NOMO-1 treated with dmso at 0.1 percent for 144 hours (cell line): ENCODE measurements around the gene NDC80.

ENCODE experiments used
- DNase-seq: peaks from one replicate; lab custom pipeline; 2025; ENCODE audit not compliant: unreplicated experiment; lab: John Stamatoyannopoulos, UW

Gene NDC80

DNA sequence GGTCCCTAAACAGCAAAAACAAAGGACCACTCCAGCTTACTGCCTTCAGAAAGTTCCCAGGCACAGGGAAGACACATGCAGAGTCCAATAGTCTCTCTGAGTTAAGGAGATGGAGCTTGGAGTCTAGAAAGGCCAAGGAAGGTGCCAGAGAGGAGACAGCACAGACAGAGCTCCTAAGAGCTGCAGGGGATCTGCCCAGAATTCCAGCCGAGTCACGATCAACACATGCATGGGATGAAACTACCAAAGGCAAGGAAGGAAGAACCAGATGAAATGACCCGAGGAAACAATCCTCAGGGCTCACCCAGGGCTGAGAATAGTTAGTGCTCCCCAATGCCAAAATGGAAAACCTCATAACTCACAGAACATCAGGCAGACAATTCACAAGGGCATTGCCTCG is 15.5 kb upstream of the NDC80 start:
- no peak for DNase-seq

DNA sequence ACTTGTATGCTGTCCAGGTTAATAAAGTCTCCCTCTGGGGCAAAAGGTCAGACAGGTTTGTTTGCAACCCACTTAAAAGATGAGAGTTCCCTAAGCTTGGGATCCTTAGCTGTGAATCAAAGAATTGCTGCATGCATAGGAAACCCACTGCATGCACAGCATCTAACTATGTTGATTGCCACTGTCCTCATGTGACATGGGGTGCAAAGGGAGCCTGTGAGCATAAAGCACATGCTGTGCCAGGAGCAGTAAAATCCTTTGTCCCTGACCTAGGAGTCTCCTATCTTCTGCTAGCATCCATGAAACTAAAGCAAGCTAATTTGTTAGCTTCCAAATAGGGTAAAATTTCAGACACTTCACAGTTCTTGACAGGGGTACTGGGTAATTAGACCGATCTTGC is 13.8 kb upstream of the NDC80 start:
- no peak for DNase-seq

DNA sequence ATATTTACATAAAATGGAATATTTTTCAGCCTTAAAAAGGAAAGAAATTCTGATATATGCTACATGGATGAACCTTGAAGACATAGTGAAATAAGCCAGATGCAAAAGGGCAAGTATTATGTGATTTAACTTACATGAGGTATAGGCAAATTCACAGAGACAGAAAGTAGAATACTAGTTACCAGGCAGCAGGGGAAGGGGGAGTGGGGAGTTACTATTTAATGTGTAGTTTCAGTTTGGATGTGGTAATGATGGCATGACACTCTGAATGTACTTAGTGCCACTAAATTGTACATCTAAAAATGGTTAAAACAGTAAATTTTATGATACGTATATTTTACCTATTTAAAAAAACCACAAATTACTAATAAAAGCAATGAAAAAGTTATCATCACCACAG is 12.1 kb upstream of the NDC80 start:
- no peak for DNase-seq

DNA sequence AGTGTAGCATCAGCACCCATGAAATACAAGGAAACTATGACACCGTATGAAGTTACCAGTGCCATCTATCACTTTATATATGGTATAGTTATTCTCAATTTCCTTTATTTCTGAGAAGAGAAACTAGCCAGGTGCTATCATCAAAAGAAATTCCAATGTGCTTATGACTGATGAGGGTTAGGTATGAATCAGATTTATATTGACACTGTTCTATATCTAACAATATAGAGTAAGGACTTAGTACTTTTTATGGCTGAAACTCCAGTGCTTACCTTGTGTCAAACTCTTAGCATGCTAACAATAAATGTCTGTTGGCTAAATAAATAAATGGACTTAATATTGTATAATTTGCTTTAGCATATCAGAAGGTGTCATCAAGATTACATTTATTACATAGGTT is 7.0 kb upstream of the NDC80 start:
- DNase-seq = no peak

DNA sequence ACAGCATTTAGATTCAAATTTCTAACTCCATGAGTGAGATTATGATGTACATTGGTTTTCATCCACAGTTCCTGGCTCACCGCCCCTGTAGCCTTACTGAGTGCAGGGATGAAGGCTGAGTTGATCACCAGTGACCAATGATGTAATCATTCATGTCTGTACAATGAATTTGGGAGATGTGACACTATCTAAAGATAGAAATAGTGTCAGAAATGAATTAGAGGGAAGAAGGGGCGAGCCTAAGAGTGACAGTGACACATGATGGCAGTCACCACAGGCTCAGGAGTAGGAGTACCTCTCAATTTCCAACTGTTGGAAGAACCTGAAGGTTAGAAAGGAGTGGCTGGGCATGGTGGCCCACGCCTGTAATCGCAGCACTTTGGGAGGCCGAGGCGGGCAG is 3.2 kb upstream of the NDC80 start:
- DNase-seq = no peak

DNA sequence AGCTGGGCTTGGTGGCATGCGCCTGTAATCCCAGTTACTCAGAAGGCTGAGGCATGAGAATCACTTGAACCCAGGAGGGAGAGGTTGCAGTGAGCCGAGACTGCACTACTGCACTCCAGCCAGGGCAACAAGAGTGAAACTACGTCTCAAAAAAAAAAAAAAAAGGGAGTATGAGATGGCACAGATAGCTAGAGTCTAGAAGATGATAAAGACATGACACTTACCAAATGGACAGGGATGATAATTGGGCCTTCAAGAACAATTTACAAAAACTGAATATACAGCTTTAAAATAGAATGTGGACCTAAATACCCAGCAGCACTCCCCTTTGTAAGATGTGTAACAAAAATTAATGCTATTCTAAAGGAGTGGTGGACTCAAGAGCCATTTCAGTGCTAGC is 2.8 kb upstream of the NDC80 start:
- DNase-seq = no peak

DNA sequence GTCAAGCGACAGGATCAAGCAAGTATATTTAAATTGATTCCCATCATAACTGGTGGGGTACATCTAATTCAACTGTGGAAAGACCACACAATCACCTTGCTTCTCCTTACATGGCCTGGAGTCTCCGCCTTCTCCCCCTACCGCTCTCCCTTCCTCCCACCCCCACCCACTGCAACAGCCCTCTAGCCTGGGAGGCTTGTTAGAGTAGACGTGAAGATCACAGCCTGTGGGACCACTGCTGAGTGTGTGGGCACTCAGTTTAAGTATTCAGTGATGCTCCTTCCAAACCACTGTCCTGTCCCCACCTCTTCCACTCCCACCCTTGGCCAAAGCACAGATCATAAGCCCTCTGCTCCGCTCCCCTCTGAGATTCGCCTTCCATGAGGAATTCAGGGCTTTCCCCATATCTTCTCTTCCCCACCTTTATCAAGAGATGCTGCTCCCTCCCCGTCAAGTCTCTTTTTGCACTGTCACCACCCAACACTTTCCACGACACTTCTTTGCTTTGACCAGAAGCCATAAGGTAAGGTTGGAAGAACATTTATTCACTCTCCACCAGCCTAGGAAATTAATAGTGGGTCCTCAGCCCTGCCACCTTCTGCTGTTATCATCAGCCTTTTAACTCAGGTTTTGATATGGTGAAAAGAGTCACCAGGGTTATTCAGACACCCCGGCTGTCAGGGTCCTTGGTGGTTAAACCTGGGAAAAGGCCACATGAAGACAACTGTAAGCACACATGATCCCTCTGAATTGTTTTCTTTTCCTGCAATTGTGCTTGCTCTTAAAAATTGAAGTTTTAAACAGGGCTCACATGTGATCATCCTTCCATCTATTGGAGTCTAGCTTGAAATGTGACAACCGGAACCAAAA is 1.8 kb upstream of the NDC80 start:
- no peak for DNase-seq

DNA sequence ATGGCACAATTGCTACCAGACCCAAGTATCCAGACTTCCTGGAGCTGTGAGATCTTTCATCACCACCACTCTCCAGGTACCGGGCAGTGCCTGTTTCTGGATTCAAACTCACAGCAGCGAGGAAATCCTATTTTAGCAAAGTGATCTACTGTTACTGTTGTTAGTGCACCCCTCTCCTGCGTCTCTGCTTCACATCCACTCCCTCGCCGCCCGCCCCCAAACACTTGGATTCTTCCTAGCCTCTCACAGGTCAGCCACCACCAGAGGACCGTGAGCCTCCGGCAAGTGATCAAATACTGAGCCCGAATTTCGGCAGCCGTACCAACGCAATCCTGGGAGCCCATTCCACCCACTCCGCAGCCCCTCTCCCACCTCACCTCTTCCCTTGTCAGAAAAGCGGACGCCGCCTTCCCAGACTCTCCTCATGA is 571 bp upstream of the NDC80 start:
- peak; percentile 40 for DNase-seq

DNA sequence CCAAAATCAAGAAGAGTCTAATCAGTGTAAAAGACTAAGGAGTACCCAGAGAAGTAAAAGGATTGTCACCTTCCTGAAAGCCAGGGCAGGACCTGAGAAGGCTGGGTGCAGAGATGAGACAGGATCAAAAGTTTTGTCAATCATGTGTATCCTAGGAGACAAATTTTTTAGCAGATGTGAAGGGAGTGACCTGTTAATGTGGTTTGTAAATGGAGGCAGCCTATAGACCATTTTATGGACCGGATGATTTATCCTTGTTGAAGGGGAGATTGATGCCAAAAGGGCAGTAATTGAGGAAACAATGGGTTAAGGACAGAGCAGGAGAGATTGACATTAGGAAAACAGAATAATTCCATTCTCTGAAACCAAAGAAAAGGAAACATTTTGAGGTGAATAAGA is 813 bp downstream of the NDC80 start:
- no peak for DNase-seq

DNA sequence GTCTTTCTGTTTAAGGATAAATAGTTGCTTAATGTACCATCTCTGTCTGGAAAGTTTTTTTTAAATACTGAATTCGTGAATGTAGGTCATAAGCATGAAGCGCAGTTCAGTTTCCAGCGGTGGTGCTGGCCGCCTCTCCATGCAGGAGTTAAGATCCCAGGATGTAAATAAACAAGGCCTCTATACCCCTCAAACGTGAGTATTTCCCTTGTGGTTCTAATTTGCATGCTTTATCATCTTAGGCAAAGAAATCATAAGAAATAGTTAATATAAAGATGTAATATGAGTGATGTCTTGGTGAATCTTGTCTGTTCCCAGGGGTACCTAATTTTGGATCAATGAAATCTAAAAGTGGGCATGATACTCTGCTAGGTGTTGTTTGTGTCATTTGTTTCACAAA is 1.5 kb downstream of the NDC80 start:
- DNase-seq = no peak

DNA sequence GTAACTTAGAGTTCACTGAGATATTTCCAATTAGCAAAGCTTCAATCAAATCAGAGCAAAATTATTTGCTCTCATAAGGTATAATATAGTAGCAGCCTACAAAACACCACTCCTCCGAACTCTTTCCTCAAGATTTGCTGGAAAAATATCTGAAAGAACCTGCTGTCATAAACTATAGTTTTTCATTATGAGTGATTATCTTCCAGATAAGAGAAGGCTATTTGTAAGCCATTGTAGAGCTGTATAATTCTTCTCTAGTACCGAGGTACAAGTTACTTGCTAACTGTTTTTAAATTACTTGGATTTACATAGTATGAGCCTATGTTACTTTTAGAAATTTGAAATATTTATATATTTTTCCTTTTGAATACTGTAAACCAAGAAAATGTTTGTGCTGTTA is 2.1 kb downstream of the NDC80 start:
- no peak for DNase-seq

DNA sequence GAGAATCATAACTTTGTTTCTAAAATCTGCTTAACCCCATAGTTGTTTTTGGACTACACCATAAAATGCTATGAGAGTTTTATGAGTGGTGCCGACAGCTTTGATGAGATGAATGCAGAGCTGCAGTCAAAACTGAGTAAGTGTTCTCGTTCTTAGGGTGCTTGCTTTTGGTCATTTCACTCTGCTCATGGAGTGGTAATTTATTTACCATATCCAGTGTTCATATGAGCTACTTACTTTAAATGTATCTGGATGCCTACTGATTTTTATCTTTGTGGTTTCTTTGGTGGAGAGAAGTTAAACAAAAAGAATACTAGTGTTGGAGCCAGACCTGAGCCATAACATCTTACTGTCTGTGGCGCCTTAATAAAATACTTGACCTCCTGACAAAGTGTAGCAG is 16.4 kb downstream of the NDC80 start:
- DNase-seq = no peak

DNA sequence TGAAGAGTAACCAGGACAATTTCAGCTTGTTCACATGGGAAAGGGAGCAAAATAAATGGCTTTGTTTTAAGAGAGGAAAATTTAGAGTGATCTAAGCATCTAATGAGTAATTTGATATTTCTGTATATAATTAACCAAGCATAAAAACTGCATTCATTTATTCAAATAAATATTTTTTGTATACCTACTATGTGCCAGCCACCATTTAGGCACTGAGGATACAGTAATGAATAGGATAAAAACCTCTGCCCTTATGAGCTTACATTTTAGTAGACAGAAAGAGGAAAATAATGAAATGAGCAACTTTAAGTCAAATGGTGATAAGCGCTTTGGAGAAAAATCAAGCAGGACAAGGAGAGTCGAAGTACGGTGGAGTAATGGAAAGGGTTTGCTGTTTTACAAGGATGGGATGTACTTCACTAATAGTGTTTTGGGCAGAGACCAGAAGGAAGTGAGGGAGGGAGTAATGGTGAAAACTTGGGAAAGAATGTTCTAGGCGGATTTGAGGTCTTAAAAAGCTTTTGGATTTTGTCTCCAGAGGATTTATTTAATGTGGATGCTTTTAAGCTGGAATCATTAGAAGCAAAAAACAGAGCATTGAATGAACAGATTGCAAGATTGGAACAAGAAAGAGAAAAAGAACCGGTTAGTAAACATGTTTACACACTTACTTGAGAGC is 17.4 kb downstream of the NDC80 start:
- no peak for DNase-seq

DNA sequence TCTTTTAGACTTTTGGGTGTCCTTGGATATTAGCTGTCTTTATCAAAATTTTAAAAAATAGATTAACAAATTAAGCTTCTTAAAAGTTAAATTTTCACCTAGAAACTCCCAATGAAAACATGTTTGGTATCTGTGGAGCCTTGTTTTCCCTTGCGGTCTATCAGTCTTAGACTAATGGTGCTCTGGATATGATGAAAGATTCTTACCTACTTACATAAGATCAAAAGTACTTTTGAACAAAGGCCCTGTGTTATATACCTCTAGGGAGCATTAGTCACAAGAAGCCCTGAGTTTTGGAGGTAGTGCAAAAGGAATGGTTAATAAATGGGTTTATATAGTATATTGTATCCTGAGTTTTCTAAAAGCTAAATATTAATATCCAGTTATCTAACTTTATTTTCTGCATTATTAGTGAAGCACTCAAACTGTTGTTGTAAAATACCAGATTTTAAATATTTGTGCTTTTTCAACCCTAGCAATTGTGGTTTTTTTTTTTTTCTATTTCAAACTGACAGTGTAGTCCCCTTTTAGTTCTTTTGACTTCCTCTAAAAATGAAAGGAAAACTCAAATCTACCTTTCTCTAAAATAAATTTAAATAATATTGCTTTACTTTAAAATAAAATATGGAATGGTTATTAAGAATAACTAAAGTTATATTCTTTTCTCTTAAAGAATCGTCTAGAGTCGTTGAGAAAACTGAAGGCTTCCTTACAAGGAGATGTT is 18.1 kb downstream of the NDC80 start:
- no peak for DNase-seq

DNA sequence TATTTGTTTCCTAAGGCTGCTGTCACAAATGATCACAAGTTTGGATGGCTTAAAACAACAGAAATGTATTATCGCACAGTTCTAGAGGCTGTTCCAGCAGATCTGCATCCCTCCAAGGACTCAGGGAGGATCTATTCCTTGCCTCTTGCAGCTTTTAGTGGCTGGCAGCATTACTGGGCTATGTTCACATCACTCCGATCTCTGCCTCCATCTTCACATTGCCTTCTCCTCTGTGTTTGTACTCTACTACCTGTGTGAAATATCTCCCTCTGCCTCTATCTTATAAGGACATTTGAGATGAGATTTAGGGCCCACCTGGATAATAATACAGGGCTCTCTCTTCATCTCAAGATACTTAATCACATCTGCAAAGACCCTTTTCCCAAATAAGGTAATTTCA is 18.9 kb downstream of the NDC80 start:
- no peak for DNase-seq

DNA sequence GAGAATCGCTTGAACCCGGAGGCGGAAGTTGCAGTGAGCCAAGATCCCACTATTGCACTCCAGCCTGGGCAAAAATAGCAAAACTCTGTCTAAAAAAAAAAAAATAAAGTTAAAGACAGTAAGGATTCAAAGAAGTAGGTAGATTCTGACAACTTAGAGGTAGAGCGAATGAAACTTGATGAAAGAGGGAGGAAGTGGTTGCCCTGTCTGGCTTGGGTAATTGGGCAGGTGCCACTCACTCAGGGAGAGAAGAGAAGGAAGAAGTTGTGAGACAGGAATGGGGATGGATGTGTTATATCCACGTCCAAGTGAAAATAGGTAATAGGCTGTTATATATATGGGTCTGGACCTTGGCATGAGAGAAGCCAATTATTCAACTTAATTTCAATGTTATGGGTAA is 26.3 kb downstream of the NDC80 start:
- DNase-seq = no peak

DNA sequence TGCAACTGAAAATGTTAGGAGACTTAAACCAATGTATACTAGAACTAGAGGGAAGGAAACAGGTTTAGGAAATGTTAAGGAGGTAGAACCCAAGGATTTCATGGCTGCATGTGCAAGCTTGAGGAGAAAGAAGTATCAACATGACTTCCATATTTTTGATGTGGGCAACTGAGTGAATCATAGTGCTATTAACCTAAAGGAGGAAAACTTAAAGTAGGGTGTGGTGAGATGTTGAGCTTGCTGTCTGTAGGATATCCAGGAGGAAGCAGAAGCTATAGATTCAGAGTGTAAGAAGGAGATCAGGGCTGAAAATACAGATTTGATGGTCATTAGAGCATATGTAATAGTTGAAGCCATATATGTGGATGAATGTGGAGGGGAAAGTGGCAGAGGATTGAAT is 31.5 kb downstream of the NDC80 start:
- no peak for DNase-seq

DNA sequence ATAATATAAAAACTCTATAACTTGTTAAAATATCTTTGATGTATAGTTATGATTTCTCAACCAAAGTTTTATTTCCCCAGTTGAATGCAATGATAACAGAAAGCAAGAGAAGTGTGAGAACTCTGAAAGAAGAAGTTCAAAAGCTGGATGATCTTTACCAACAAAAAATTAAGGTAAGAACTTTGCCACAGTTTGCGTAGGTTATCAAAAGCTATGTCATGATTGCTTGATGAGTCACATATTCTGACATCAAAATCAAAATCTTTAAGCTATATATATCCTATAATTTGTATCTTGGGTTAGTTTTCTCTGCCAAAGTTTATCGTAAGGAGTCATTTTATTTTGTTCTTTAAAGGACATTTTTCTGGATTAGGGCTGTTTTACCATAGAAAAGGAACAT is 35.0 kb downstream of the NDC80 start:
- no peak for DNase-seq

DNA sequence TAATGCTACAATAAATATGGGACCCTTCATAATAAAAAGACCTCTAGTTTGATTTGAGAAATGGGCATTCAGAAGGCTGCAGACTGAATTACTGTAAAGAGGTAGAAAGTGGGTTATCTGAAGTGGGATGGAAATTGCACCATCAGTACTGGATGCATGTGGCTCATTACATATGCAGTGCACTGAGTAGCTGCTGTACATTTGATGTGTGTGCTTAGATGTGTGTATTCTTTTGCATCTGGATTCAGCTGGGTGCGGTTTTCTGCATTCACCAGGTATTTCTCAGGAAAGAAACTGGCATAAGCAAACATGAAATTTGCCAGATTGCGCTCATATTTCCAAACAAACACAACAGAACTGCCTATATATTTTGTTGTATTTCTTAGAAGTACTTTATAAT is 38.2 kb downstream of the NDC80 start:
- DNase-seq = no peak

DNA sequence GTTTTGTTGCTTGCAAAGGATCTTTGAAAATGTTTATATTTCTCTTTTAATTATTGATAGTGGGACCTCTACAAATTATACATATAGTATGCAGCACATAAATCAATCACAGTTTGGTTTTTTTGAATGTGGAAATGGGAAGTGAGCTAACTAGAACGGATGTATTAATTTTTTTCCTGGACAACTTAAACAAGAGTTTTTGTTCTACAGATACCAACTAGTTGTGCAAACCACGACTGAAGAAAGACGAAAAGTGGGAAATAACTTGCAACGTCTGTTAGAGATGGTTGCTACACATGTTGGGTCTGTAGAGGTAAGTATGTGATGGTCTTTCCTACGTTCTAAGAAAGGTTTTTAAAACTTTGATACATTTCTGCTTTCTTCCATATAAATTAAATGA is 39.2 kb downstream of the NDC80 start:
- peak; percentile 44 for DNase-seq

DNA sequence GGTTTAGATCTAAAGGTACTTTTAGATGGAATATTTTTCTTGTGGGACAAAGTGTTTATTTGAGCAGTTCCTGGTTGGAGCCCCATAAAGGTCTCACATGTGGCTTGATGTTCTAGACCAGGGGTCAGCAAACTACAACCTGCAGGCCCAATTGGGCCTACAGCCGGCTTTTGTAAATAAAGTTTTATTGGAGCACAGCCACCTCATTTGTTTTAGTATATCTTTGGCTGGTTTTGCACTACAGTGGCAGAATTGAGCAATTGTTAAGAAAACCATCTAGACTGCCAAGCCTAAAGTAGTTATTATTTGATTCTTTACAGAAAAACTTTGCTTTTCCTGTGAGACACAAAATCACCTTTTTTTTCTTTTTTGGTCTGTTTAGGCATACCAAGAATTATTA is 41.6 kb downstream of the NDC80 start:
- DNase-seq = no peak

DNA sequence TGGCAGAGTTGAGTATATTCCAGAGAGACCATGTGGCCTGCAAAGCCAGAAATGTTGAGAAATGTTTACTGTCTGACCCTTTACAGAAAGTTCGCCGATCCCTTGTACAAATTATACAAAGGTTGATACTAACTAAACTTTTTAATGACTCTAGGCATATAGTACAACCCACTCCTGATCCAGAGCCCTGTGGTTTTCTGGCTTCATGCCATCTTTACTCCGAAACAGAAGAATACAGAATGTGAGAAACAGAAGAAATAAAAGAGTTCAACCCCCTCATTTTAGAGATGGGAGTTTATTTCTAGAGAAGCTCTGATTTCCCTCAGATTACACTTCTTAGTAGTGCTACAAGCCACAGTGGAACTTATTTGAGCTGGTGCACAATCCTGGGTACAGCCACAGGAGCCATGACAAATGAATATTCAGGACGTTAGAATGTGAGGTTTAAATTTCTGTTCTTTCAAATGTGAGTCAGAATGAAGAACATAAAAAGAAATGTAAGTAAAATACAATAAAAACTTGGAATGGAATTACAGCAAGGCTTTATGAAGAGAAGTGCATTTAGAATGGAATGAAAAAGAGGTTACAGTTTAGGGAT is 46.1 kb downstream of the NDC80 start:
- DNase-seq = no peak
